Stimulated activated CD8-positive, alpha-beta memory T cell treated with anti-CD3 and anti-CD28 coated beads, Interleukin-7, amount 100 ng/mL, for 4 hours (primary cell): ENCODE data around the gene TCTN1.
A peak's percentile ranks its signal among the peaks of the same experiment; 100 is the strongest.
"Not testable (repeated sequence)": the region's sequence is repeated elsewhere in the genome, so short reads cannot be mapped to it uniquely, and the experiment has no call there.

Experiments
- DNase-seq, 2 donors: peaks; one replicate each; pipeline ENCODE4 v3.0.0-alpha.2; 2020; ENCODE audit warnings: low read depth in 2 of 2

TCTN1 gene

DNA sequence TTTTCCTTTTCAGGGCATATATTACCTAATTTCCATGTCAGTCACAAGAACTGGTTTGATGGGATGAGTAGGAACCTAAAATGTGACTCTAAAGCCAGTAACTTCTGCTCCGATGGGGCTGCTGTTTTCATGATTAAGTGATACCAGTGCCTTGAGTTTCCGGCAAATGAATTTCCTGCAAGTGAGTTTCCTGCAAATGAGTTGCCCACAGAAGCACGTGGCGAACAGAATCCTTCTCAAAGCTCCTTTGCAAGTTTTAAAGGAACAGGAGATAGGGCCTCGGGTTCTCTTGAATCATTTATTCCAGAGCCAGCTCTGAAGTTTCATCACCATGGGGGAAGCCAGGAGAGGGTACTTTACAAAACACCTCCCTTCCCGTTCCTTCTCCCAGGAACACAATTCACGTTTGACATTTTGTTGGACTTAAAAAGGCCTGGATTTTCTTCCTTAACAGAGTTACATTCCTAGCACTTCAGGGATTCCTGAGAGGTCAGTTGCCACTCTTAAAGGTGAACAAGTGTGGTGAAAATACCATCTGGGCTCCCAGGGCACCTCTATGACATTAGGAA lies 28.6 kb upstream of the TCTN1 start:
- peak; percentile 9 to 51 for DNase-seq

GRCh38 chr12:110587102-110587501 lies 26.8 kb upstream of the TCTN1 start:
- not testable (repeated sequence) for DNase-seq

GRCh38 chr12:110590059-110590458 lies 23.9 kb upstream of the TCTN1 start:
- DNase-seq: no peak

DNA sequence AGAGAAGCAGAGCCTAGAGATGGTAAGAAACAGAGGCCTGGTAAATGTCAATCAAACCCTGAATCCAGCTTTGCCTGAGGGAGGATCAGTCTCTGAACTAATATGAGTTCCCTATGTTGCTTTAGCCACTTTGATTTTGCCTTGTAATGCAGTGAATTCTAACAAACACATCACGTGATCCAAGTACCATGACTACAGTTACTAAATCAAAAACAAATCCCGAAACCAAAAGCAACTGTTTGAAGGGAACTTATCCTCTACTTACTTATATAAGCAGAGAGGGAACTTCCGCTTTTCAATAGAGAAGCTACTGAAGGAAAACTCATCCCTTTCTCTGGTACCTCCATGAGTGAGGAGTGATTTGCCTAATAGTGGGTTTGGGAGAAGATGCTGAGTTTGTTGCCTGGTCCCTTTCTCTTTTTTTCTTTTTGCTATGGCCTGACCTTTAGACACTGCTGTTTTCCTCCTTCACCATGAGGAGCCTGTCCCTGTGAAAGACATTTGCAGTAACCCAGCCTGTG lies 23.1 kb upstream of the TCTN1 start:
- no peak for DNase-seq

GRCh38 chr12:110591451-110592051 lies 22.4 kb upstream of the TCTN1 start:
- DNase-seq: no peak

- DNase-seq: no peak
Observed at GRCh38 chr12:110592078-110592477, 21.9 kb upstream of the TCTN1 start.

DNA sequence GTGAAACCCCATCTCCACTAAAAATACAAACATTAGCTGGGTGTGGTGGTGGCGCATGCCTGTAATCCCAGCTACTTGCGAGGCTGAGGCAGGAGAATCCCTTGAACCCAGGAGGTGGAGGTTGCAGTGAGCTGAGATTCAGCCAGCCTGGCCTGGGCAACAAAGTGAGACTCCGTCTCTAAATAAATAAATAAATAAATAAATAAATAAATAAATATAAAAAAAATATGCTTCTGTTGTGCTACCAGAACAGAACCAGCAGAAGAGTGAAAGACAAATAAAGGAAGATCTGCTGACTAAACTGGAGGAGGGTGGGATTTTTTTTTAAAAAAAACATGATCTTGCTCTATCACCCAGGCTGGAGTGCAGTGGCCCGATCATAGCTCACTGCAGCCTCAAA lies 21.0 kb upstream of the TCTN1 start:
- DNase-seq: not testable (repeated sequence)

DNA sequence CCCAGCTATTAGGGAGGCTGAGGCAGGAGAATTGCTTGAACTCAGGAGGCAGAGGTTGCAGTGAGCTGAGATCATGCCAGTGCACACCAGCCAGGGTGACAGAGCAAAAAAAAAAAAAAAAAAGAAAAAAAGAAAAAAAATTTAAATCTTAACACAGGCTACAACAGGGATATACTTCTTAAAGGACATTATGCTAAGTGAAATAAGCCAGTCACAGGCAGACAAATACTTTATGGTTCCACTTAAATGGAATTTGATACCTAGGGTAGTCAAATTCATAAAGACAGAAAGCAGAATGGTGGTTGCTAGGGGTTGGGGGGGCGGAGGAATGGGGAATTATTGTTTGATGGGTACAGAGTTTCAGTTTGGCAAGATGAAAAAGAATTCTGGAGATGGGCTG lies 16.0 kb upstream of the TCTN1 start:
- no peak for DNase-seq

DNA sequence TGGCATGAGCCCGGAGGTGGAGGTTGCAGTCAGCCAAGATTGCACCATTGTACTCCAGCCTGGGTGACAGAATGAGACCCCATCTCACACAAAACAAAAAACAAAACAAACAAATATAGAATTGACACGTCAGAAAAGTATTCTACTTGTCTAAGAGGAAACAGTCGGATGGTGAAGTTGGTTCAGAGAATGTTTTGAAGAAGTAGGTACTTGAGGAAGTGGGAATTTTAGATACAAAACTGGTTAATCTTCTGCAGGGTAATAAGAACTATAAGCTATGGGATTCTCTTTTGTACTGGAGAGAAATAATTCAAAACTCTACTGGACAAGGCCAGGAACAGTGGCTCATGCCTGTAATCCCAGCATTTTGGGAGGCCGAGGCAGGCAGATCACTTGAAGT lies 14.6 kb upstream of the TCTN1 start:
- no peak for DNase-seq

GRCh38 chr12:110600254-110600653 lies 13.7 kb upstream of the TCTN1 start:
- DNase-seq: no peak

GRCh38 chr12:110602085-110602814 lies 11.7 kb upstream of the TCTN1 start:
- peak in 1 of 2 donors; percentile 34 for DNase-seq

- no peak for DNase-seq
Observed at GRCh38 chr12:110606253-110606611, 7.7 kb upstream of the TCTN1 start.

DNA sequence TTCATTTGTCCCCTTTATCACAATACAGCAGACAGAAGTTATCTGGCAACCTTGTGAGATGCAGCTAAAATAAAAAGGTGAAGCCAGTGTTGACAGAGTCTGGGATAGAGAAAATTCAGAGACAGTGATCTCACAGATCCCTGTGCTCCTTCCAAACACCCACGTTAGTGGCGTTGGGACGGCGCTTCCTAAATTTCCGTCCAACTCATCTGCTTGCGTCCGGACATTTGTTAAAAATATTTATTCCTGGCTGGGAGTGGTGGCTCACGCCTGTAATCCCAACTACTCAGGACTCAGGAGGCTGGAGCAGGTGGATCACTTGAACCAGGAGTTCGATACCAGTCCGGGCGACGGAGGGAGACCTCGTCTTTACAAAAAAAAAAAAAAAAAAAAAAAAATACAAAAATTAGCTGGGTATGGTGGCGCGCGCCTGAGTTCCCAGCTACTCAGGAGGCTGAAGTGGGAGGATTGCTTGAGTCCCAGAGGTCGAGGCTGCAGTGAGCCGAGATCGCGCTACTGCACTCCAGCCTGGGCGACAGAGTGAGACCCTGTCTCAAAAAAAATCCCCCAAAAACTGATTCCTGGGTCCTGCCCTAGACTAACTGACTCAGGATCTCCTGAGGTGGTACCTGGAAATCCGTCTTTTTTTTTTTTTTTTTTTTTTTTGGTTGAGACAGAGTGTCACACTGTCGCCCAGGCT lies 708 bp upstream of the TCTN1 start:
- DNase-seq: no peak

GRCh38 chr12:110615171-110615570 lies 1.2 kb downstream of the TCTN1 start:
- no peak for DNase-seq

GRCh38 chr12:110616471-110617115 lies 2.7 kb downstream of the TCTN1 start:
- no peak for DNase-seq

DNA sequence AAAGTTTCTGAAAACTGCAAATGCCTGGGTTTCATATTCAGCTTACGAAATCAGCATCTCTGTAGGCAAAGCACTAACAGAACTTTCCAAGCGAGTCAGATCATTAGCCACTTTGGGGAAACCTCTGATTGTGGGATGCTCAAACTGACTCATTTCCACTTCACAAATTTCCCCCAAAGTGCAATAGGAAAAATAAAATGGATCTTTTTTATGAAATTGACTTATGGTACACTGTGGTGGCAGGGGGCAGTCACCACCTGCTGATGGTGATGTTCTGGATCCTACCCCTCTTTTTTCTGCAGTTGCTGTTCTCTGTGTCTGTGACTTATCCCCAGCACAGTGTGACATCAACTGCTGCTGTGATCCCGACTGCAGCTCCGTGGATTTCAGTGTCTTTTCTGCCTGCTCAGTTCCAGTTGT lies 5.6 kb downstream of the TCTN1 start:
- no peak for DNase-seq

DNA sequence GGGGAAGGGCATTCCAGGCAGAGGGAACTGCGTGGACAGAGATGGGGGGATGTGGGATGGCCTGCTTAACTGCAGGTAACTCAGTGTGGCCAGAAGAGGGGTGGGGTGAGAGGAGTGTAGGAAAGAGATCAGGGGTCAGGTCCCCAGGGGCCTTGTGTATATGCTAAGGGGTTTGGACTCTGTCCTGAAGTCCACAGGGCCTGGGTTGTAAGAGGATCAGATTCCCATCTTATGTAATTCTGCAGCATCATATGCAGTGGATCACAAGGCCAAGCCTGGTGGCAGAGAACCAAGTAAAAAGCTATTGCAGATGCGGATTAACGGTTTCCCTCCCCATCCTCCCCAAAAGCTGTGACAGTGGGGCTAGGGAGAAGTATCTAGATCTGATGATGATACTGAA lies 8.7 kb downstream of the TCTN1 start:
- no peak for DNase-seq

DNA sequence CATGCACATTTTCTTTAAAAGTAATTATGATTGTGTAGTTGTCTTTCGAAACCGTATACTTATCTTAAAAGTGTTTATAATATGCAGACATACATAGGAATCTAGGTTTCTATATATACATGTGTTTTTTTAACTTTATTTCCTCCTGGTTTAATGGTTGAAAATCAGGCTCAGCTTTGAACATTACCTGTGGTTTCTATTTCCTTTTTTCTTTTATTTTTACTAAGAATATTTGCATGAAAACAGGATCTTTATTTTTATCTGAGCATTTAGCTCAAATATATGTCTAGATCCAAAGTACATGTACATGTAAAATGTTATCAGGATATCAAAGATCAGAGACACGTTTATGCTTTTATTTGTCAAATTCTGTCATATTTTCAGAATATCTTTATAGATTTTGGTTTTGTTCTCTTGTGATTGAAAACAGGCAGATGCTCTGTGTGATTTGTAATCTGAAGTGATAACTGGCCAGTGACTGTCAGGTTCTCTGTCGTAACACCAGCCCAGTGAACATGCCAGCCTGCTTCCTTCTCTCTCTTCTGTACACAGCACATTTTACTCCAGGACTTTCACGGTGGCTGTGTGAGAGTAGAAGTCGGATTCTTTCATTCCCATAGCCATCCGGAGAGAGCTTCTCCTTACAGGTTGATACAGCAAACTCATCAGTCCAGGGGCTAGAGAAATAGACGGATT lies 13.7 kb downstream of the TCTN1 start:
- no peak for DNase-seq

DNA sequence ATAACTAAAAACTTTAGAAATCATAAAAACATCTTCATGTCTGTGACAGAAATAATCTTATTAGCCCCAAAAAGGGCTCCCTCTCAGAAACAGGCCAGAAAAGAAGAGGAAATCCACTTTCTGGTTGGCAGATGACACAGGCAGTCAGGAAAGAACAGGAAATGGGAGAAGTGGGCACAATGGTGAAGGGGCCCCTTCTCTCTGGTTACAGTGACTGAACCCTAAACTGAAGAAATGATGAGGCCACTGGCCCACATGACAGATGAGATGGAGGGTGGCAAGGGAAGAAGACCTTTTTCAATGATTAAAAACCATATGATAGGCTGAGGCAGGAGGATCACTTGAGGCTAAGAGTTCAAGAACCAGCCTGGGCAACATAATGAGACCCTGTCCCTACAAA lies 21.1 kb downstream of the TCTN1 start:
- no peak for DNase-seq

DNA sequence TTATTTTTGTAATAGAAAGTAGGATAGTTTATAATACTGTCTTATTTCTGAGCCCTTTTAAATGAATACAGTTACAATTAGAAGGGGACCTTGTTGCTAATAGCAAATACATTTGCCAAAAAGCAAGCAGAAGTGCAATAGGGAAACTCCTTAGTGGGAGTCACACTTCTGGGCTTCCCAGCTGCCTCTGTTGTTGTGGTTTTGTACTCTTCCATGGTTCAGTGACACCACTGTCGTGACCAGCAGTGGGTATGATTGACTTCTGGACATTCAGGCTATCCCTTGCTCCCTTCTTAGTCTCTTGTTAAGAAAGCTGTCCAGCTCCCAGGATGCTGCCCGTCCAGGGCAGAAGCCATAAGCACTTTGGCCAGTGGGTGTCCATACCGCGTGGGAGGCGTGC lies 22.6 kb downstream of the TCTN1 start:
- DNase-seq: no peak

GRCh38 chr12:110637869-110638441 lies 24.0 kb downstream of the TCTN1 start:
- no peak for DNase-seq
